HCT116 (cell line): ENCODE data around the gene SAG.

ENCODE experiments used
- CEBPB ChIP-seq: IDR thresholded peaks from 2 replicates; pipeline ENCODE4 v1.6.1; 2012; ENCODE audit warnings: low read depth
- CTCF ChIP-seq, 3 experiments: fragments of 200-600 bp in 1 of 3; sonication (generic) in 1 of 3; IDR thresholded peaks in 2 of 3; conservative IDR thresholded peaks in 1 of 3; 2 replicates each; pipeline ENCODE4 v1.5.1; 2012 to 2017; ENCODE audit warnings: low read depth in 2 of 3, low read length in 2 of 3, antibody characterized with exemption in 1 of 3, borderline replicate concordance in 1 of 3, control low read depth in 1 of 3, mild to moderate bottlenecking in 1 of 3, mixed read lengths in 1 of 3, mixed run types in 1 of 3, moderate library complexity in 1 of 3; ENCODE audit not compliant: insufficient read depth in 1 of 3
- EZH2 ChIP-seq: fragments of 200-600 bp; sonication (generic); IDR thresholded peaks from 2 replicates; pipeline ENCODE4 v1.6.1; 2017; ENCODE audit warnings: antibody characterized with exemption, mixed run types
- EZH2phosphoT487 ChIP-seq: fragments of 200-600 bp; IDR thresholded peaks from 2 replicates; pipeline ENCODE4 v1.6.1; 2018; ENCODE audit warnings: antibody characterized with exemption, borderline replicate concordance
- MAX ChIP-seq: IDR thresholded peaks from 2 replicates; pipeline ENCODE4 v1.6.1; 2012
- POLR2A ChIP-seq: IDR thresholded peaks from 2 replicates; pipeline ENCODE4 v1.7.0; 2011; ENCODE audit warnings: borderline replicate concordance; ENCODE audit not compliant: insufficient read depth, insufficient read length; ENCODE audit errors: extremely low read depth
- POLR2AphosphoS5 ChIP-seq: IDR thresholded peaks from 2 replicates; pipeline ENCODE4 v1.6.1; 2011; ENCODE audit warnings: mild to moderate bottlenecking, low read depth, low read length, moderate library complexity
- RAD21 ChIP-seq: IDR thresholded peaks from 2 replicates; pipeline ENCODE4 v1.6.1; 2012; ENCODE audit warnings: low read depth, mild to moderate bottlenecking
- SIN3A ChIP-seq: IDR thresholded peaks from 2 replicates; pipeline ENCODE4 v1.6.1; 2012; ENCODE audit warnings: low read depth
- SP1 ChIP-seq: IDR thresholded peaks from 2 replicates; pipeline ENCODE4 v1.6.1; 2012; ENCODE audit warnings: low read depth
- TCF7L2 ChIP-seq: IDR thresholded peaks from 2 replicates; pipeline ENCODE4 v1.7.0; 2011; ENCODE audit warnings: borderline replicate concordance, inconsistent platforms; ENCODE audit not compliant: insufficient read depth, insufficient read length; ENCODE audit errors: extremely low read depth
- ZNF274 ChIP-seq: fragments of 200-500 bp; sonication (Bioruptor generic); IDR thresholded peaks from 2 replicates; pipeline ENCODE4 v1.6.1; 2014; ENCODE audit warnings: mild to moderate bottlenecking, low read depth, low read length, inconsistent platforms

- TF ChIP-seq MAX (no peak), CTCF (IDR thresholded peaks at IDR 0.05 in 2 of 3, conservative IDR thresholded peaks at IDR 0.05 in 1 of 3; ENCODE audit: borderline replicate concordance in 1 of 3, insufficient read depth in 1 of 3, low read depth in 2 of 3, low read length in 2 of 3) (no peak), SP1 (no peak), EZH2 (no peak), CEBPB (no peak), POLR2A (no peak), RAD21 (no peak), POLR2AphosphoS5 (no peak), ZNF274 (no peak), EZH2phosphoT487 (no peak), SIN3A (no peak), TCF7L2 (no peak)
These were observed 74.0 kb downstream of the SAG start for GRCh38 chr2:233381638-233381995.
